Ecto neural progenitor cell (in vitro differentiated cells): ENCODE results near the gene ORC4.

Source experiments
- DNase-seq: peaks from one replicate; pipeline ENCODE4 v3.0.0-alpha.2; 2018; ENCODE audit warnings: low spot score

The ORC4 gene

DNA sequence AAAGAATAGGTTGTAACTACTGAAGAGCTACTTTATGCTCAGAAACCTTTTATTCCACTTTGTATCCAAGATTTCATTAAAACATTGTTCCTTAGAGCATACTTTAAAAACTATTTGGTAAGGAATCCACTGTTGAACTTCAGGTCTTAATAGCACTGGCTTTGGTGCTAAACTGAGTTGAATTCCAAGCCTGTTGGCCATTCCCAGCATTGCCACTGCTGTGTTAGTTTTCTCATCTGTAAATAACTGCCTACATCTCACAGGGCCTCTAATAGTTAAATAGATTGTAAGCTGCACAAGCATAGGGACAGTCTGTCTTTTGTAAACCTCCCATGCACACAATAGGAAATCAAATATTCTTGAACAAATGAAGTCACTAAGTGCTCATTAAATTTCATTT lies 86.6 kb downstream of the ORC4 start:
- no peak for DNase-seq

DNA sequence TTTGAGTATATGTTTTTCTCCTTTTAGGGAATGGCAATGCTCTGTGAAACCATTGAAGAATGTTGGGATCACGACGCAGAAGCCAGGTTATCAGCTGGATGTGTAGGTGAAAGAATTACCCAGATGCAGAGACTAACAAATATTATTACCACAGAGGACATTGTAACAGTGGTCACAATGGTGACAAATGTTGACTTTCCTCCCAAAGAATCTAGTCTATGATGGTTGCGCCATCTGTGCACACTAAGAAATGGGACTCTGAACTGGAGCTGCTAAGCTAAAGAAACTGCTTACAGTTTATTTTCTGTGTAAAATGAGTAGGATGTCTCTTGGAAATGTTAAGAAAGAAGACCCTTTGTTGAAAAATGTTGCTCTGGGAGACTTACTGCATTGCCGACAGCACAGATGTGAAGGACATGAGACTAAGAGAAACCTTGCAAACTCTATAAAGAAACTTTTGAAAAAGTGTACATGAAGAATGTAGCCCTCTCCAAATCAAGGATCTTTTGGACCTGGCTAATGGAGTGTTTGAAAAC lies 93.4 kb downstream of the ORC4 start:
- DNase-seq: no peak

DNA sequence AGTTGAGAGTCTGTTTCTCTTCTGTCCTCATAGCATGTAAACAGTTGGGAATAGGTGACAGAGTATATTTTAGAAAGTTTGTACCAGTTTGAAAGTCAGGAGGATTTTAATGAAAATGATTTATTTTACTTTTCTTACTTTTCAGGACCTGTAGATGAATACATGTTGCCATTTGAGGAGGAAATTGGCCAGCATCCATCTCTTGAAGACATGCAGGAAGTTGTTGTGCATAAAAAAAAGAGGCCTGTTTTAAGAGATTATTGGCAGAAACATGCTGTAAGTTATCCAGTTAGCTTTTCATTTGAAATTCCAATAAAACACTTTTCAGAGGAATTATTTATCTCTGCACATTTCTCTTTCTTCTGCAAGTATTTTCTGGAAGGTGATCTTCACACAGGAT lies 94.7 kb downstream of the ORC4 start:
- no peak for DNase-seq

DNA sequence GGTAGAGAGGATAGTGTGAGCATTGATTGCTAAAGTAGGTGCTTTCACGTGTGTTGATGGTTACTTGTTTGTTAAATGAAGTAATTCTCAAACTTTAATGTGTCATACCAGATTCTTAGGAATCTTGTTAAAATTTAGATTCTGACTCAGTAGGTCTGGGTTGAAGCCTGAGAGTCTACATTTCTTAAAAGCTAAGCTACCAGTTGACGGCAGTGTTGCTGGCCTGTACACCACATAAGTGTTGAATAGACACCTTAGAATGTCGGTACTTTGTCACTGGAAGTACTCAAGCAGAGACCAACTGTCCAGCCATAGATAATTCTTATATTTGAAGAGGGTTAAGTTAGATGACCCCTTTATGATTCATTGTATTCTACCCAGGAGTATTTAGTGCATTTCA lies 95.9 kb downstream of the ORC4 start:
- DNase-seq: no peak

DNA sequence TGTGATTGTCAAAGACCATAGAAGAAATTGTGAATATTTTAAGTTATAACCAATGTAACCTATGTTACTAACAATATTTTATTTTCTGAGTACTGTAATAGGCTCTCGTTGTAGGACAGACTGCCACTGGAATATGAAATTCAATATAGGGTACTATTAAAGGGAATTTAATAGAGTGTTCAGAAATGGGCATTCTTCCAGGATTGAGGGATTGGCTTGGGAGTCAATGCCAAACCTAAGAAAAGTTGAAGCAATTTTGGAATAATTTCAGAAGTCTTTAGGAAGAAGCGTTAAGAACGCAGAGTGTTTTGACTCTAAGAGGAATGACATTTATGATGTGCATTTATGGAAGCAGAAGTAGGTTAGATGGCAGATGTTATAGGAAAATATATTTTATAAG lies 96.7 kb downstream of the ORC4 start:
- DNase-seq: no peak

DNA sequence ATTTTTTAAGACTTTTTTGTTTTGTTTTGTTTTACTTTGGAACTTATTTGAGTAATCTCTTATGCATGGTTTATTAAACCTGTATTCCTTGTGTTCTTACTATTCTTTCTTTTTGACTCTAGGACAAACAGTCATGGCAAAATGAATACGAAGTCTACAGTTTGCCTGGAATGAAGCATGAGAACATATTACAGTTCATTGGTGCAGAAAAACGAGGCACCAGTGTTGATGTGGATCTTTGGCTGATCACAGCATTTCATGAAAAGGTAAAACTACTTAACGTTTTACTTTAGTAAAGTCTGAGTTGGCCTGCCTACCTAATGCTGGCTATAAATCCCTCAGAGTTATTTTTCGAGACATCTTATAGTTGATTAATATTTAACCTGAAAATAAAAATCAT lies 103.4 kb downstream of the ORC4 start:
- DNase-seq: no peak

DNA sequence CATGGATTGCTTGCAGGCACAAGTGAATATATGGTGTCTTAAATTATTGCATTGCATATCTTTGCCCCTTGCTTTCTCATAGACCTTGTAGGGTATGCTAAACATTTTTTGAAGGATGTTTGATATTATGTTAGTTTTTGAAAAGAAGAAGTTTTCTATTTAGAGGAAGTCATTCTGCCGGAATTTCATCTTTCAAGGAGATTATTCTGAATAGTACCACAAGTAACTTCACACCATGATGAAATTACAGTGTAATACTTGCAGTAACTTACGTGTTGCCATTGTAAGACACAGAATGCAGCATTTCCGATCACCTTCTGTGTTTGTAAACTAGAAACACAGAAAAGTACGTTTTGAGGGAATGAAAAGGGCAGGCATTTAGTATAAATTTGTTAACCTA lies 103.8 kb downstream of the ORC4 start:
- DNase-seq: no peak

DNA sequence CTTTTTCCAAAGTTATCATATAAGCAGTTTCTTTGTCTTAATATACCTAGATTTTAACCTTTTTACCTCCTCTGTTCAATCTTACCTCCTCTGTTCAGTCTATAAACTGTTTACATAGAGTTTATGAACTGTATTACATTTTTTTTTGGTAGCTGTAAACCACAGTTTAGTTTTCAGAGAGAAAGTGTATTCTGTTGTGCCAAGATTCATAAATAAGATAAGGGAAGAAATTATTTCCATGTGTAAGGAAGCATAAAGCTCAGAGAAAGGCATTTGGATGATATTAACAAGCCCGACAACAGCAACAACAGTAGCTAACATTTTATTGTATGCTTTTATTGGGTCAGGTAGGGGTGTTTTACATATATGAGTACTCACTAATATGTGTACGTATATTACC lies 104.5 kb downstream of the ORC4 start:
- no peak for DNase-seq

DNA sequence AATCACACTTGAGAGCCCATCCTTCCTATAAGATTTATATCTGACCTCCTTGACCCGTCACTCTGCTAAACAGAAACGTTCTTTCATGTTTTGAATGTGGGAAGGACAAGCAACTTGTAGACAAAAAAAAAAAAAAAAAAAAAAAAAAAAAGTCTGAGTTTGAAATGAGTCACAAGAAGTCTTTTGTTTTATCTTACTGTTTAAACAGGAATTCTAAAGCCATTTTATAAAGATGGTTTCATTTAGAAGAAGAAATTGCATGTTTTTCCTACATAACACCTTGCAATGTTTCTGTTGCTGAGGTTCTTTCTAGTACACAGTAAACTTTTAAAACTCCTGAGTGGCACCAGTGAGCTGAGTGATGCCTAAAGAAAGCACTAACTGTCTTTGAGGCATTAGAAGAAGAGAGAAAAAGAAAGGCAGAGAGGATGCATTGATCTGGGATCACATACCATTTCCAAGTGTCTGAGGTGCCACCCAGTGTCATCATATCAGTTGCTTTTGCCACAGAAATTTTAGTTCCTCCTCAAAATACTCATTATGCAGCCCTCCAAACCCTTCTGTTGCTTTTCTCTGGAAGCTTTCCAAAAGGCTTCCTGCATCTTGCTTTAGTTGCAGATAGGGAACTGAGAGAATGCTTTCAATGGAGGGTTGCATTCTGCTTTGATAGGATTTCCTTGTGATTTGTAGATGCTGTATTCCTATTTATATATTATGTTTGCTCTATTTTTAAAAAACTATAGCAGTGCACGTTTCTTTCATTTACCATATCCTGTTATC lies 106.6 kb downstream of the ORC4 start:
- DNase-seq: no peak

DNA sequence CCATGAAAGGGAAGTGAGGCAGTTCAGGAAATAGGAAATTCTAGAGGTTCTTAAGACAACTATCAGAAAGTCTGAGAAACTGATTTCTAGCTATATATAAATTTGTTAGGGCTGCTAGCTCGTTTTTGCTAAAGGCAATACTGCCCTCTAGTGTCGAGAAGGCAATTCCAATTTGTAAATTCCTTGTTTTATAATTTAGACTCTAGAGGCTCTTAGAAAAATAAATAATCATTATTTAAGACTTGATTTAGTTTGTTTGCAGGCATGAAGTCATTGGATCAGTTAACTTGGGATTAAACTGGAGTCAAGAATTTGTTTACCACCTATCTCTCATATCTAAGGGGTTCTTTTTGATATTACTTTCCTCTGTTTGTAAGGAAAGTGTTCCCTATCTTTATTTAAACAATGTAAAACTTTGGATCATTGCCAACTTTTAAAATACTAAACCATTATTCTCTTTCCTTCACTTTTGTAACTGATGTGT lies 109.5 kb downstream of the ORC4 start:
- no peak for DNase-seq

DNA sequence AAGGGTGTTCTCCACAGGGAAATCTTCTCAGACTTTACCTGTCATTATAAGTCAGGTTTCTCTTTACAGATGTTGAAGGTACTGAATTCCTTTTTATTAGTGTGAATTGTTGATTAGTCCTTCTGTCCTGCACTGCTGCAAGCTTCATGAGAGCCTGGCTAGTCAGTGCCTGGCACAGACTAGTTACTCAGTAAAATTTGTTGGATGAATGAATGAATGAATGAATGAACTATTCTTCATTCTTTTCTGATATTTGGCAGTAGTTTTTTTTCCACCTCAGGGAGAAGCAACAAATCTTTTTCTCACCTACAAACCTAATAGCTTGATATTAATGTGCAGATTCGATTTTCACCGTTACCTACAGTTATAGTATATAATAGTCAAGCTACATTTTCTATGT lies 111.4 kb downstream of the ORC4 start:
- DNase-seq: no peak

DNA sequence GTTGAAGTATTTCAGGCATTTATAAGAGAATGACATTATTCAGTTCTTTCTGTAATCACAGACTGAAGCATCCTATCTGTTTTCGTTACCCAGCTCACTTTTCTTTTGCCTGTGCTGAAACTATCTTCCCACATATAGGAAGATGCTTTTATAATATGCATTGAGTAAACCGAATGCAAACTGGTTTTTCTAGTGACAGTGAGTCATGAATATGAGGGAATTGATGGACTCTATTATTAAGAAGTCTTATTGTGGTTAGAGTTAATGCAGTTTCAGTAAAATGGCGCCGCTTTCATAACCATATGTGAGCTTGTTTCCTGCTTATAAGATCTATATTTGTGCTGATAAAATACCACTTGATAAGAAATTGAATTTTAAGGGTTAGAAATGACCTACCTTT lies 116.5 kb downstream of the ORC4 start:
- DNase-seq: no peak

DNA sequence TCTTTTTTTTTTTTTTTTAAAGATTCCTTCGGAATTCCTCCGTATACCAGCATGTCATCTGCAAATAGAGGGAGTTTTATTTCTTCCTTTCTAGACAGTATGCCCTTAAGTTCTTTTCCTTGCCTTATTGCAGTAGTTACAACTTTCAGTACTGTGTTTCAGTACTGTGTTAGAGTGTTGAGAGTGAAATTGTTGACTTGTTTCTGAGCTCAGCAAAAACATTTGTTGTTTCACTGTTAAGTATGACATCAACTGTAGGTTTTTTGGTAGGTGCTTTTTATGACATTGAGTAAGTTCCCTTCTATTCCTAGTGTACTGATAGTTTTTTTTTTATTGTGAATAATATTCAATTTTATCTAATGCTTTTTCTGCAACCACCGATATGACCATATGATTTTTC lies 131.9 kb downstream of the ORC4 start:
- DNase-seq: no peak

DNA sequence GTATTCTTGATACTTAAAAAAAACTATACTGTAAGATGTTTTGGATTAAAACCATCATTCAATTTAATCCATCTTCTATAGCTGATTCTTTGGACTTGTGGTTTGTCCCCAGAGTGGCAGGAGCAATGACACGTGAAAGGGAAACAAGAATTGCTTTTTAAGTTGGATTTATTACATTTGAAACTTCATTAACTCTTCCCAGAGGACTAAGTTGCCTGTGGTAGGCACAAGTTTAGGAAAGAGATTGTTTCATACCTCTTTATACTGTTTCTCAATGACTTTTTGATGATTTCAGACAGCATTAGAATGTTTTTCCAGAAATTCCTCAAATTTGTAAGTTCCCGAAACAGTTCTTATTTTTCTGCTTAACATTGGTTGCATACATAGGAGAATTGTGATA lies 134.4 kb downstream of the ORC4 start:
- no peak for DNase-seq

DNA sequence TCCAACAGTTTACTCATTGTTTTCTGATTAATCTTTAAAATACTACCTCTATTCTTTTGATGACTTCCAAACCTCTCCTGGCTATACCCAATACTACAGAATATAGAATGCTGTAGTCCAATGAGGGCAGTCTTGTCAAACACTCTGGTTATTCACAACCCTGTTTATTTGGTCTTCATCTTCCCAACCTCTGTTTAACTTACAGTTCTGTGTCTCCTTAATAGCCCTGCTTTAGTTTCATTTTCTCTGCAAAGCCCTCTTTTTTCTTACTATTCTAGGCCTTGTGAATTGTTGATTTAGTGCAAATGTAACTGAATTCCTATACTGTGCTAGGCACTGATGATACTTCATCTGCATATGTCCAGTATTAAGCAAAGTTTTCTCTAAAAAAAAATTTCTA lies 135.7 kb downstream of the ORC4 start:
- DNase-seq: no peak

DNA sequence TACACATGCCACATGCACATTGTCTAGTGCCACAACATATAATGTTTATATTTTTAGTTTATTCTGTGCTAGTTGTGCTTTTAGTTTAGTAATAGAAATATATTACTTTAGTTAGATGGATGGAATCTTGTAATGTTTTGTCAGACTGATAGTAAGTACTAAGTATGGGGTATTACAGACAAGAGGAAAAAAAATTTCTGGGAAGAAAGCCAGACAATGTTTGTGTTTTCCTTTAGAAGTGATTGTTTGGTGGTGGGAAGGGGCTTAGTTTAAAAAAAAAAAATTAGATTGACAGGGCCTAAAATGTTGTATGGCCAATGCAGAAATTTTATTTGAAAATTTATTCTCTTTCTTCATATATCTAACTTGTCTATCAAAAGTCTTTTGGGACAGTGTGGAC lies 137.9 kb downstream of the ORC4 start:
- DNase-seq: no peak
